Adrenal gland (tissue), 5 donors: ENCODE data around the gene SCN1A.

Experiments used
- POLR2A ChIP-seq, 2 donors: fragments of 450-650 bp; IDR thresholded peaks; one replicate each; pipeline ENCODE4 v1.6.1; 2017; ENCODE audit warnings: antibody characterized with exemption in 2 of 2, mild to moderate bottlenecking in 2 of 2, moderate library complexity in 1 of 2
- TF ChIP-seq, protein P1 (sequence below), 6 experiments: fragments of 450-650 bp in 4 of 6; fragments of 200-600 bp in 2 of 6; sonication (generic) in 1 of 6; IDR thresholded peaks; 1 replicate in 5 of 6; 2 replicates in 1 of 6; pipeline versions ENCODE4 v1.5.1 to v1.8.0; 2016 to 2021; ENCODE audit warnings: antibody characterized with exemption in 6 of 6, mild to moderate bottlenecking in 2 of 6, moderate library complexity in 1 of 6
- donor health status: DM: no; HTN: no; CAD: no.

DNA sequence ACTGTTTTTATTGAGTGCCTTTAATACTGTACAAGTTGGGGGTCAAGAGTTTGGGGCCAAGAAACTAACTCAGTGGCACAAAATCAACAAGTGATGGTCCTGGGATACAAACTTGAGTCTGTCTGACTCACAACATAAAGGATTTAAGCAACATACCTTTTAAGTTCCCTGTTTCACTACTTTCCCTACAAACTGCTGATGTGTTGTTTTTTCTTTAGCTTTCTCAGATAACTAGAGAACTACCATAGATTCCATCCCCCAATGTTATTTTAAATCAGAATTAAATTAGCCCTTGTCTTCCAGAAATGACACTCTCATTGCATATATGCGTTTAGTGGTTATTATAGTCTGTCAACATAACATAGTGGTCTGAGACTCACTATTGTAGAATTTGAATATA is 116.2 kb downstream of the SCN1A start:
- TF ChIP-seq POLR2A (IDR thresholded peaks at IDR 0.05): no peak
- TF ChIP-seq, protein P1, sequence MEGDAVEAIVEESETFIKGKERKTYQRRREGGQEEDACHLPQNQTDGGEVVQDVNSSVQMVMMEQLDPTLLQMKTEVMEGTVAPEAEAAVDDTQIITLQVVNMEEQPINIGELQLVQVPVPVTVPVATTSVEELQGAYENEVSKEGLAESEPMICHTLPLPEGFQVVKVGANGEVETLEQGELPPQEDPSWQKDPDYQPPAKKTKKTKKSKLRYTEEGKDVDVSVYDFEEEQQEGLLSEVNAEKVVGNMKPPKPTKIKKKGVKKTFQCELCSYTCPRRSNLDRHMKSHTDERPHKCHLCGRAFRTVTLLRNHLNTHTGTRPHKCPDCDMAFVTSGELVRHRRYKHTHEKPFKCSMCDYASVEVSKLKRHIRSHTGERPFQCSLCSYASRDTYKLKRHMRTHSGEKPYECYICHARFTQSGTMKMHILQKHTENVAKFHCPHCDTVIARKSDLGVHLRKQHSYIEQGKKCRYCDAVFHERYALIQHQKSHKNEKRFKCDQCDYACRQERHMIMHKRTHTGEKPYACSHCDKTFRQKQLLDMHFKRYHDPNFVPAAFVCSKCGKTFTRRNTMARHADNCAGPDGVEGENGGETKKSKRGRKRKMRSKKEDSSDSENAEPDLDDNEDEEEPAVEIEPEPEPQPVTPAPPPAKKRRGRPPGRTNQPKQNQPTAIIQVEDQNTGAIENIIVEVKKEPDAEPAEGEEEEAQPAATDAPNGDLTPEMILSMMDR (IDR thresholded peaks at IDR 0.05): no peak
